HUES64 (cell line): ENCODE results near the gene BICC1. TPM values are rescaled to one million over a fixed set of nuclear protein-coding genes. Genes with fewer than 3 reads are reported as not detected.

ENCODE experiments used
- H3K27ac ChIP-seq: 2 replicates; pipeline ENCODE4 v1.7.0; 2013; ENCODE audit warnings: low read depth, low read length, inconsistent platforms
- H3K27me3 ChIP-seq: 2 replicates; pipeline ENCODE4 v1.6.1; 2013; ENCODE audit warnings: mild to moderate bottlenecking, low read length; ENCODE audit not compliant: insufficient read depth
- H3K36me3 ChIP-seq: 2 replicates; pipeline ENCODE4 v1.6.1; 2013; ENCODE audit warnings: mild to moderate bottlenecking, low read length; ENCODE audit not compliant: insufficient read depth
- H3K4me1 ChIP-seq: 2 replicates; pipeline ENCODE4 v1.6.1; 2013; ENCODE audit warnings: mild to moderate bottlenecking, low read length, moderate library complexity; ENCODE audit not compliant: insufficient read depth
- H3K4me3 ChIP-seq: 2 replicates; pipeline ENCODE4 v1.5.1; 2013; ENCODE audit warnings: mild to moderate bottlenecking, low read length, moderate library complexity
- H3K9ac ChIP-seq: 2 replicates; pipeline ENCODE4 v1.6.1; 2013; ENCODE audit warnings: mild to moderate bottlenecking, low read depth, low read length
- H3K9me3 ChIP-seq: 2 replicates; pipeline ENCODE4 v1.6.1; 2013; ENCODE audit warnings: low read depth, low read length; ENCODE audit not compliant: insufficient read depth
- WGBS: fragments of 150-250, 120-280 bp; methylation state at CpG from one replicate; pipeline ENCODE4 v1.1.7; 2013; ENCODE audit warnings: missing lambda C conversion rate; 5-methylcytosine and 5-hydroxymethylcytosine counted together
- polyA plus RNA-seq, 2 experiments: library from polyadenylated mRNA; stranded (reverse); fragments of 50-300 nt; gene quantifications; one replicate each; pipeline ENCODE4 v1.2.3, GENCODE V29; 2013

The BICC1 gene
- polyA plus RNA-seq (2013, experiment 1 of 2): 0.55 TPM
- polyA plus RNA-seq (2013, experiment 2 of 2): 0.89 TPM

GRCh38 chr10:58512491-58513187 lies at the start of gene BICC1:
TSS of gene BICC1 (plus strand) at chr10:58512872. CDS start at chr10:58513144, 272 bp downstream.
- peak within 1 kb of the TSS; percentile 20; the same call in 1 of the 2 replicates for H3K9ac ChIP-seq
- H3K27me3 ChIP-seq: peaks cover 62% of the 10 kb centered on the region
- H3K36me3 ChIP-seq: no peaks in the 10 kb centered on the region
- H3K27ac ChIP-seq: no peak within 1 kb of the TSS
- peak within 1 kb of the TSS; percentile 57 for H3K4me3 ChIP-seq
- H3K9me3 ChIP-seq: no peaks in the 10 kb centered on the region
- H3K4me1 ChIP-seq: peaks cover 10% of the 10 kb centered on the region
- under 1% methylated on average over 82 of the region's 82 CpGs for WGBS

GRCh38 chr10:58464956-58465355 lies 47.7 kb upstream of the BICC1 start:
- Histone ChIP-seq H3K27ac (no peak overlapping the region), H3K4me3 (no peak overlapping the region), H3K27me3 (no peaks in the 10 kb centered on the region), H3K36me3 (no peaks in the 10 kb centered on the region), H3K9ac (no peak overlapping the region), H3K4me1 (no peaks in the 10 kb centered on the region), H3K9me3 (peaks cover 11% of the 10 kb centered on the region)
- WGBS: 96% methylated on average over 2 of the region's 2 CpGs

GRCh38 chr10:58465629-58466028 lies 47.0 kb upstream of the BICC1 start:
- no peak overlapping the region for H3K9ac ChIP-seq
- WGBS: 84% methylated on average over 3 of the region's 4 CpGs
- H3K9me3 ChIP-seq: peaks cover 11% of the 10 kb centered on the region
- no peak overlapping the region for H3K4me3 ChIP-seq
- no peaks in the 10 kb centered on the region for H3K4me1 ChIP-seq
- no peaks in the 10 kb centered on the region for H3K36me3 ChIP-seq
- H3K27me3 ChIP-seq: no peaks in the 10 kb centered on the region
- no peak overlapping the region for H3K27ac ChIP-seq

- Histone ChIP-seq H3K27me3 (no peaks in the 10 kb centered on the region), H3K36me3 (no peaks in the 10 kb centered on the region), H3K4me3 (no peak overlapping the region), H3K9ac (no peak overlapping the region), H3K27ac (no peak overlapping the region), H3K4me1 (no peaks in the 10 kb centered on the region), H3K9me3 (no peaks in the 10 kb centered on the region)
- WGBS: 80% methylated on average over 1 of the region's 2 CpGs
These were observed 44.6 kb upstream of the BICC1 start for GRCh38 chr10:58467931-58468635.

- Histone ChIP-seq H3K4me1 (peaks cover 16% of the 10 kb centered on the region), H3K27me3 (no peaks in the 10 kb centered on the region), H3K27ac (no peak overlapping the region), H3K4me3 (no peak overlapping the region), H3K9ac (no peak overlapping the region), H3K36me3 (no peaks in the 10 kb centered on the region), H3K9me3 (no peaks in the 10 kb centered on the region)
- WGBS: 76% methylated on average over 3 of the region's 3 CpGs
These were observed 38.7 kb upstream of the BICC1 start for GRCh38 chr10:58473976-58474375.

- no peaks in the 10 kb centered on the region for H3K36me3 ChIP-seq
- WGBS: 69% methylated on average over 11 of the region's 11 CpGs
- H3K4me3 ChIP-seq: no peak overlapping the region
- H3K9ac ChIP-seq: no peak overlapping the region
- peaks cover 16% of the 10 kb centered on the region for H3K4me1 ChIP-seq
- H3K27me3 ChIP-seq: no peaks in the 10 kb centered on the region
- no peaks in the 10 kb centered on the region for H3K9me3 ChIP-seq
- H3K27ac ChIP-seq: no peak overlapping the region; the same call in 1 of the 2 replicates
These were observed 37.1 kb upstream of the BICC1 start for GRCh38 chr10:58475322-58476277.

- H3K36me3 ChIP-seq: no peaks in the 10 kb centered on the region
- H3K4me1 ChIP-seq: peaks cover 18% of the 10 kb centered on the region
- no peak overlapping the region for H3K4me3 ChIP-seq
- H3K9ac ChIP-seq: no peak overlapping the region
- no peaks in the 10 kb centered on the region for H3K27me3 ChIP-seq
- WGBS: 25% methylated on average over 2 of the region's 2 CpGs
- no peak overlapping the region; the same call in 1 of the 2 replicates for H3K27ac ChIP-seq
- no peaks in the 10 kb centered on the region for H3K9me3 ChIP-seq
These were observed 35.5 kb upstream of the BICC1 start for GRCh38 chr10:58477122-58477521.

- no peak overlapping the region for H3K4me3 ChIP-seq
- H3K36me3 ChIP-seq: no peaks in the 10 kb centered on the region
- H3K27ac ChIP-seq: no peak overlapping the region
- H3K27me3 ChIP-seq: no peaks in the 10 kb centered on the region
- no peaks in the 10 kb centered on the region for H3K9me3 ChIP-seq
- H3K9ac ChIP-seq: no peak overlapping the region
- 83% methylated on average over 2 of the region's 2 CpGs for WGBS
- peaks cover 19% of the 10 kb centered on the region for H3K4me1 ChIP-seq
These were observed 34.8 kb upstream of the BICC1 start for GRCh38 chr10:58477902-58478301.

- Histone ChIP-seq H3K9ac (no peak overlapping the region), H3K9me3 (no peaks in the 10 kb centered on the region), H3K27ac (no peak overlapping the region), H3K36me3 (no peaks in the 10 kb centered on the region), H3K27me3 (no peaks in the 10 kb centered on the region), H3K4me3 (no peak overlapping the region), H3K4me1 (peaks cover 19% of the 10 kb centered on the region)
- 100% methylated on average over 1 of the region's 2 CpGs for WGBS
These were observed 33.6 kb upstream of the BICC1 start for GRCh38 chr10:58479045-58479444.

- Histone ChIP-seq H3K4me1 (peaks cover 19% of the 10 kb centered on the region), H3K36me3 (no peaks in the 10 kb centered on the region), H3K27ac (no peak overlapping the region), H3K4me3 (no peak overlapping the region), H3K9me3 (no peaks in the 10 kb centered on the region), H3K27me3 (no peaks in the 10 kb centered on the region), H3K9ac (no peak overlapping the region)
- WGBS: 90% methylated on average over 3 of the region's 3 CpGs
These were observed 32.4 kb upstream of the BICC1 start for GRCh38 chr10:58480321-58480720.
